SK-N-SH (cell line): ENCODE data around the gene UST. TPM values are rescaled to one million over a fixed set of nuclear protein-coding genes. Genes with fewer than 3 reads are reported as not detected.

Source experiments
- CTCF ChIA-PET: fragments of 300-600, 350-600 bp; formaldehyde crosslinking; extraction: SDS; loops from one replicate; lab custom pipeline; 2021; lab: Yijun Ruan, JAX
- POLR2A ChIA-PET: fragments of 350-600 bp; sonication (Branson Sonifier 250); formaldehyde crosslinking; extraction: SDS; loops from one replicate; lab custom pipeline; 2020; ENCODE audit warnings: antibody characterized with exemption, inconsistent platforms; lab: Yijun Ruan, JAX
- DNase-seq: peaks from one replicate; pipeline ENCODE4 v3.0.0; 2012
- H2AFZ ChIP-seq: fragments of 200-600 bp; sonication (generic); 2 replicates; pipeline ENCODE4 v1.8.1; 2016; ENCODE audit warnings: antibody characterized with exemption, mild to moderate bottlenecking, low read depth
- H3F3A ChIP-seq: fragments of 200-600 bp; sonication (generic); replicated peaks from 2 replicates; pipeline ENCODE3; 2016; ENCODE audit warnings: antibody characterized with exemption, mild to moderate bottlenecking; ENCODE audit not compliant: insufficient read depth
- H3K27ac ChIP-seq, 2 experiments: fragments of 200-500 bp in 1 of 2; fragments of 200-600 bp in 1 of 2; sonication (Bioruptor generic) in 1 of 2; sonication (generic), shearing (Covaris generic) in 1 of 2; 2 replicates each; pipeline versions ENCODE4 v1.5.1 to v1.6.1; 2014 to 2016; ENCODE audit warnings: low read depth in 2 of 2, inconsistent platforms in 1 of 2, low read length in 1 of 2, mild to moderate bottlenecking in 1 of 2, mixed read lengths in 1 of 2
- H3K27me3 ChIP-seq: fragments of 200-600 bp; sonication (generic), shearing (Covaris generic); 2 replicates; pipeline ENCODE4 v1.6.1; 2016; ENCODE audit warnings: mixed run types; ENCODE audit not compliant: insufficient read depth
- H3K36me3 ChIP-seq, 2 experiments: fragments of 200-500 bp in 1 of 2; fragments of 200-600 bp in 1 of 2; sonication (Bioruptor generic) in 1 of 2; sonication (generic) in 1 of 2; replicated peaks in 1 of 2; 2 replicates each; pipeline versions ENCODE3 to v1.5.1; 2014 to 2016; ENCODE audit warnings: low read length in 1 of 2, mild to moderate bottlenecking in 1 of 2; ENCODE audit not compliant: insufficient read depth in 2 of 2, control insufficient read depth in 1 of 2
- H3K4me1 ChIP-seq, 2 experiments: fragments of 200-500 bp in 1 of 2; fragments of 200-600 bp in 1 of 2; sonication (Bioruptor generic) in 1 of 2; sonication (generic), shearing (Covaris generic) in 1 of 2; 2 replicates each; pipeline versions ENCODE4 v1.5.1 to v1.6.1; 2014 to 2016; ENCODE audit warnings: low read depth in 1 of 2, low read length in 1 of 2, mixed run types in 1 of 2; ENCODE audit not compliant: insufficient read depth in 2 of 2, control insufficient read depth in 1 of 2
- H3K4me2 ChIP-seq: fragments of 200-600 bp; sonication (generic), shearing (Covaris generic); 2 replicates; pipeline ENCODE4 v1.6.1; 2017; ENCODE audit warnings: mixed run types
- H3K4me3 ChIP-seq, 2 experiments: fragments of 200-500 bp in 1 of 2; fragments of 200-600 bp in 1 of 2; sonication (Bioruptor generic) in 1 of 2; sonication (generic), shearing (Covaris generic) in 1 of 2; 2 replicates each; pipeline versions ENCODE4 v1.5.1 to v1.8.1; 2014 to 2016; ENCODE audit warnings: low read depth in 2 of 2, inconsistent platforms in 1 of 2, low read length in 1 of 2, mild to moderate bottlenecking in 1 of 2, mixed read lengths in 1 of 2, moderate library complexity in 1 of 2
- H3K79me2 ChIP-seq: fragments of 200-600 bp; sonication (generic); 2 replicates; pipeline ENCODE4 v1.8.1; 2017; ENCODE audit warnings: mild to moderate bottlenecking; ENCODE audit not compliant: insufficient read depth
- H3K9ac ChIP-seq: fragments of 200-600 bp; sonication (generic); 2 replicates; pipeline ENCODE4 v1.6.1; 2017; ENCODE audit warnings: mixed run types
- H3K9me2 ChIP-seq: fragments of 200-600 bp; sonication (generic); 2 replicates; pipeline ENCODE4 v1.6.1; 2017; ENCODE audit warnings: mixed run types
- H3K9me3 ChIP-seq: fragments of 200-600 bp; sonication (generic); 2 replicates; pipeline ENCODE4 v1.6.1; 2017; ENCODE audit warnings: mixed run types, mild to moderate bottlenecking, moderate library complexity
- H4K20me1 ChIP-seq: fragments of 200-600 bp; sonication (generic); 2 replicates; pipeline ENCODE4 v1.6.1; 2017; ENCODE audit warnings: mild to moderate bottlenecking, mixed run types; ENCODE audit not compliant: insufficient read depth
- CHD2 ChIP-seq: fragments of 150-350 bp; IDR thresholded peaks from 2 replicates; pipeline ENCODE4 v1.6.1; 2018; ENCODE audit warnings: low read length; ENCODE audit not compliant: partially characterized antibody
- CTCF ChIP-seq: fragments of 200-600 bp; sonication (generic); IDR thresholded peaks from 2 replicates; pipeline ENCODE4 v1.6.1; 2017; ENCODE audit warnings: antibody characterized with exemption, mild to moderate bottlenecking, moderate library complexity
- ELF1 ChIP-seq: IDR thresholded peaks from 2 replicates; pipeline ENCODE4 v1.4.0; 2012
- EP300 ChIP-seq, 2 experiments: IDR thresholded peaks; 2 replicates each; pipeline versions ENCODE4 v1.4.0 to v1.6.1; 2012; ENCODE audit warnings: borderline replicate concordance in 1 of 2, low read depth in 1 of 2, low read length in 1 of 2
- FOSL2 ChIP-seq: IDR thresholded peaks from 2 replicates; pipeline ENCODE4 v1.4.0; 2012; ENCODE audit warnings: low read depth, mild to moderate bottlenecking, moderate library complexity, borderline replicate concordance
- FOXJ3 ChIP-seq: sonication (generic); formaldehyde crosslinking; IDR thresholded peaks from 2 replicates; pipeline ENCODE4 v1.5.1; 2020; ENCODE audit warnings: mild to moderate bottlenecking, missing genetic modification reagents
- FOXM1 ChIP-seq: IDR thresholded peaks from 2 replicates; pipeline ENCODE4 v1.4.0; 2012; ENCODE audit warnings: low read depth, mild to moderate bottlenecking
- GABPA ChIP-seq: IDR thresholded peaks from 2 replicates; pipeline ENCODE4 v1.4.0; 2012; ENCODE audit warnings: low read depth, mild to moderate bottlenecking
- GATA2 ChIP-seq: sonication (generic); formaldehyde crosslinking; IDR thresholded peaks from 2 replicates; pipeline ENCODE4 v1.5.0; 2020; ENCODE audit warnings: mild to moderate bottlenecking, missing genetic modification reagents
- IRF3 ChIP-seq: fragments of 150-350 bp; IDR thresholded peaks from 2 replicates; pipeline ENCODE4 v1.6.1; 2016; ENCODE audit warnings: mild to moderate bottlenecking, low read depth, low read length
- MAX ChIP-seq: IDR thresholded peaks from 2 replicates; pipeline ENCODE4 v1.4.0; 2012; ENCODE audit warnings: low read depth
- MEF2A ChIP-seq: IDR thresholded peaks from 2 replicates; pipeline ENCODE4 v1.4.0; 2012; ENCODE audit warnings: low read depth, borderline replicate concordance
- MXI1 ChIP-seq: IDR thresholded peaks from 2 replicates; pipeline ENCODE4 v1.6.1; 2012; ENCODE audit warnings: mild to moderate bottlenecking, low read depth, low read length, improper control_type of control experiment
- NFIC ChIP-seq: IDR thresholded peaks from 2 replicates; pipeline ENCODE4 v1.4.0; 2012; ENCODE audit warnings: borderline replicate concordance
- NRF1 ChIP-seq: IDR thresholded peaks from 2 replicates; pipeline ENCODE4 v1.6.1; 2012; ENCODE audit warnings: low read depth, mild to moderate bottlenecking, low read length
- POLR2AphosphoS5 ChIP-seq: IDR thresholded peaks from 2 replicates; pipeline ENCODE4 v1.6.1; 2012; ENCODE audit warnings: low read depth, low read length
- RCOR1 ChIP-seq: fragments of 150-350 bp; IDR thresholded peaks from 2 replicates; pipeline ENCODE4 v1.6.1; 2017; ENCODE audit warnings: antibody characterized with exemption, low read length
- RFX5 ChIP-seq: IDR thresholded peaks from 2 replicates; pipeline ENCODE4 v1.6.1; 2012; ENCODE audit warnings: mild to moderate bottlenecking, improper control_type of control experiment, low read length
- SMC3 ChIP-seq: IDR thresholded peaks from 2 replicates; pipeline ENCODE4 v1.6.1; 2012; ENCODE audit warnings: low read depth, low read length, improper control_type of control experiment
- TAF1 ChIP-seq: IDR thresholded peaks from 2 replicates; pipeline ENCODE4 v1.6.1; 2012; ENCODE audit warnings: low read depth, mild to moderate bottlenecking, low read length, moderate library complexity, borderline replicate concordance
- TCF12 ChIP-seq: IDR thresholded peaks from 2 replicates; pipeline ENCODE4 v1.4.0; 2012
- USF2 ChIP-seq: fragments of 150-350 bp; IDR thresholded peaks from 2 replicates; pipeline ENCODE4 v1.6.1; 2017; ENCODE audit warnings: antibody characterized with exemption, low read length, low read depth, borderline replicate concordance
- ZBTB33 ChIP-seq: IDR thresholded peaks from 2 replicates; pipeline ENCODE4 v1.4.0; 2012; ENCODE audit warnings: low read depth, borderline replicate concordance
- polyA plus RNA-seq, 3 experiments: library from polyadenylated mRNA; depleted of rRNA; stranded (reverse); fragments of >200 nt; gene quantifications; 2 replicates each; pipeline ENCODE4 v1.2.3, GENCODE V29; 2012

UST gene
- polyA plus RNA-seq, 1 of the 3 experiments (the other 2 are of a cell fraction), result 1.7 TPM

- no peak for TF ChIP-seq MAX
- no peak for TF ChIP-seq NFIC
- TF ChIP-seq RFX5, result no peak
- TF ChIP-seq FOXJ3 (CRISPR knock-in tag), result no peak
- TF ChIP-seq CHD2, result no peak
These were observed 73.0 kb downstream of the UST start (continued) for GRCh38 chr6:148819852-148820251.

GRCh38 chr6:148822819-148823218, 76.0 kb downstream of the UST start:
- DNase-seq, result no peak
- TF ChIP-seq ELF1 (no peak), RCOR1 (no peak), NRF1 (no peak), IRF3 (no peak), GABPA (no peak), GATA2 (CRISPR knock-in tag) (no peak), SMC3 (no peak), USF2 (no peak), MEF2A (no peak), EP300 (IDR thresholded peaks at IDR 0.05; ENCODE audit: borderline replicate concordance in 1 of 2, low read depth in 1 of 2, low read length in 1 of 2) (no peak), FOSL2 (no peak), NFIC (no peak), TAF1 (no peak), FOXM1 (no peak), CTCF (no peak), POLR2AphosphoS5 (no peak), ZBTB33 (no peak), MXI1 (no peak), TCF12 (no peak)
- Histone ChIP-seq H3K36me3 (no peaks in the 10 kb centered on the region), H3K9ac (no peak overlapping the region), H3F3A (peaks cover 3% of the 10 kb centered on the region), H3K4me2 (no peak overlapping the region), H2AFZ (no peak overlapping the region), H4K20me1 (no peaks in the 10 kb centered on the region), H3K79me2 (no peaks in the 10 kb centered on the region), H3K9me2 (no peaks in the 10 kb centered on the region), H3K27ac (no peak overlapping the region), H3K9me3 (no peaks in the 10 kb centered on the region), H3K27me3 (peaks cover 10% of the 10 kb centered on the region; the same call in 1 of the 2 replicates), H3K4me1 (no peaks in the 10 kb centered on the region), H3K4me3 (no peak overlapping the region)
- ChIA-PET POLR2A (no interaction called here), CTCF (no interaction called here)
